ENCODE results near the gene ANKMY1. TPM values are rescaled to one million over a fixed set of nuclear protein-coding genes. Genes with fewer than 3 reads are reported as not detected.
A peak's percentile ranks its signal among the peaks of the same experiment; 100 is the strongest.

ANKMY1 gene
- total RNA-seq, 1 donor from 2014 or later: 7.2 TPM

DNA sequence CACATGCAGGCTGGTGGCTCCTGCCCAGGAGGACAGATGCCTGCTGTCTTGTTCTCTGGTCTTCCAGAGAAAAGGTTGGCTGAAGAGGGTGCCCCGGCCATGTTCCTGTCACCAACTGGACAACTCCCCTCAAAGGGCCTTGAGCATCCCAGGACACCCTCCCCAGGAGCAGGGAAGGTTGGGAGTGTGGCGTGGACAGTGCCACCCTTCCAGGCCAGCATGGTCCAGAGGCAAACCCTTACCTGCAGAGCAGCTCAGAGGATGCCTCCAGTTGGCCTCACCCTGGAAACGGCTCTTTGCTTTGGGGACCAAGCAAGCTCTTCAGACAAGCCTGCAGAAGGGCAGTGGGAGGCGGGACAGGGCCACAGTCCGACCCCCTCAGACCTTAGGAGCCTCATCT is 127.2 kb downstream of the ANKMY1 start:
- Mint-ChIP-seq H3K27me3 (ENCODE audit: low read depth, unreplicated experiment) (peaks cover 25% of the 10 kb centered on the region), H3K4me1 (ENCODE audit: low read depth, unreplicated experiment) (peaks cover 11% of the 10 kb centered on the region), H3K9me3 (ENCODE audit: unreplicated experiment) (peaks cover 13% of the 10 kb centered on the region), H3K4me3 (ENCODE audit: unreplicated experiment) (peak overlapping the region; percentile 45), H3K36me3 (ENCODE audit: low read depth, unreplicated experiment) (peaks cover 7% of the 10 kb centered on the region), H3K27ac (ENCODE audit: unreplicated experiment) (no peak overlapping the region)
- Histone ChIP-seq H3K4me1 (ENCODE audit: insufficient read depth, low read length) (peaks cover 21% of the 10 kb centered on the region), H2AFZ (ENCODE audit: low read depth, low read length) (no peak overlapping the region), H3K27me3 (ENCODE audit: insufficient read depth, low read length) (no peaks in the 10 kb centered on the region), H3K9ac (ENCODE audit: low read length) (no peak overlapping the region), H4K20me1 (ENCODE audit: insufficient read depth, low read length) (no peaks in the 10 kb centered on the region), H3K27ac (ENCODE audit: low read depth, low read length) (no peak overlapping the region), H3K4me3 (ENCODE audit: insufficient read depth, low read depth, low read length) (no peak overlapping the region), H3K79me2 (ENCODE audit: insufficient read depth, low read length) (no peaks in the 10 kb centered on the region), H3K36me3 (ENCODE audit: insufficient read depth, low read length) (no peaks in the 10 kb centered on the region), H3K4me2 (ENCODE audit: low read length) (no peak overlapping the region), H3K9me3 (ENCODE audit: insufficient read depth, low read depth, low read length) (no peaks in the 10 kb centered on the region)
- DNase-seq (ENCODE audit: low read depth) (no peak), FAIRE-seq (no peak)
- no peak for TF ChIP-seq EZH2 (IDR thresholded peaks at IDR 0.05; ENCODE audit: insufficient read depth, low read length)
- TF ChIP-seq, protein P1, sequence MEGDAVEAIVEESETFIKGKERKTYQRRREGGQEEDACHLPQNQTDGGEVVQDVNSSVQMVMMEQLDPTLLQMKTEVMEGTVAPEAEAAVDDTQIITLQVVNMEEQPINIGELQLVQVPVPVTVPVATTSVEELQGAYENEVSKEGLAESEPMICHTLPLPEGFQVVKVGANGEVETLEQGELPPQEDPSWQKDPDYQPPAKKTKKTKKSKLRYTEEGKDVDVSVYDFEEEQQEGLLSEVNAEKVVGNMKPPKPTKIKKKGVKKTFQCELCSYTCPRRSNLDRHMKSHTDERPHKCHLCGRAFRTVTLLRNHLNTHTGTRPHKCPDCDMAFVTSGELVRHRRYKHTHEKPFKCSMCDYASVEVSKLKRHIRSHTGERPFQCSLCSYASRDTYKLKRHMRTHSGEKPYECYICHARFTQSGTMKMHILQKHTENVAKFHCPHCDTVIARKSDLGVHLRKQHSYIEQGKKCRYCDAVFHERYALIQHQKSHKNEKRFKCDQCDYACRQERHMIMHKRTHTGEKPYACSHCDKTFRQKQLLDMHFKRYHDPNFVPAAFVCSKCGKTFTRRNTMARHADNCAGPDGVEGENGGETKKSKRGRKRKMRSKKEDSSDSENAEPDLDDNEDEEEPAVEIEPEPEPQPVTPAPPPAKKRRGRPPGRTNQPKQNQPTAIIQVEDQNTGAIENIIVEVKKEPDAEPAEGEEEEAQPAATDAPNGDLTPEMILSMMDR (IDR thresholded peaks at IDR 0.05; ENCODE audit: insufficient read depth, low read depth, low read length): no peak

DNA sequence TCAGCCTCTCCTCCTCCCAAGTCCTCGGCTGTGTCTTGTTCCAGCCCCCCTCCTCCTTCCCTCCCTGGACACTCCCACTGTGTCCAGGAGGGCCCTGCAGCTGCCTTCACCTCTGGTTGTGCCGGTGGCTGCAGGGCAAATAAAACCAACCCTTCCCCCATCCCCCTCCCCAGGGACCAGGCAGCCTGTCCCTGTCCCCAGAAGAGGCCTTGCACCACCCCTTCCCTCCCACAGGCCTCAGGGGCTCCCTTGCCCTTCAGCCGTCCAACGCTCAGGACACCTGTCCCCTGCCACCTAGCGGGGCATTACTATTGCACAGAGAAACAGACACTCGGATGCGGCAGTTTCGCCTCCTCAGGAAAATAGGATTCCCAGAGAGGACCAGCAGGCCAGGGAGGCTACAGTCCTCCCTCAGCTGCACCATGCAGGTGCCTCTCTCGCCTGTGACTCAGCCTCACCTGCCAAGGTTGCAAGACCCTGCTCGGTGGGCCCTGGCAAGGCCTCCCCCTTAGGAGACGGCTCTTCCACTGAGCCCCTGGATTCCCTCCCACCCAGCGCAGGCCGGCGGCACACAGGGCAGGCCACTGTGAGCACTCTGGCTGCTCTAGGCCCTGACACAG is 127.8 kb downstream of the ANKMY1 start:
- Histone ChIP-seq H3K4me3 (ENCODE audit: insufficient read depth, low read depth, low read length) (no peak overlapping the region), H3K4me2 (ENCODE audit: low read length) (no peak overlapping the region), H3K27me3 (ENCODE audit: insufficient read depth, low read length) (no peaks in the 10 kb centered on the region), H3K27ac (ENCODE audit: low read depth, low read length) (no peak overlapping the region), H3K36me3 (ENCODE audit: insufficient read depth, low read length) (no peaks in the 10 kb centered on the region), H3K4me1 (ENCODE audit: insufficient read depth, low read length) (peaks cover 21% of the 10 kb centered on the region), H3K9ac (ENCODE audit: low read length) (no peak overlapping the region), H4K20me1 (ENCODE audit: insufficient read depth, low read length) (no peaks in the 10 kb centered on the region), H3K79me2 (ENCODE audit: insufficient read depth, low read length) (no peaks in the 10 kb centered on the region), H3K9me3 (ENCODE audit: insufficient read depth, low read depth, low read length) (no peaks in the 10 kb centered on the region), H2AFZ (ENCODE audit: low read depth, low read length) (no peak overlapping the region)
- H3K36me3 Mint-ChIP-seq (ENCODE audit: low read depth, unreplicated experiment): peaks cover 7% of the 10 kb centered on the region
- no peak overlapping the region for H3K4me3 Mint-ChIP-seq (ENCODE audit: unreplicated experiment)
- H3K4me1 Mint-ChIP-seq (ENCODE audit: low read depth, unreplicated experiment): peaks cover 11% of the 10 kb centered on the region
- H3K9me3 Mint-ChIP-seq (ENCODE audit: unreplicated experiment): peaks cover 16% of the 10 kb centered on the region
- H3K27ac Mint-ChIP-seq (ENCODE audit: unreplicated experiment): no peak overlapping the region
- DNase-seq (ENCODE audit: low read depth): no peak
- H3K27me3 Mint-ChIP-seq (ENCODE audit: low read depth, unreplicated experiment): peaks cover 27% of the 10 kb centered on the region
- TF ChIP-seq, protein P1 (IDR thresholded peaks at IDR 0.05; ENCODE audit: insufficient read depth, low read depth, low read length): no peak
- no peak for TF ChIP-seq EZH2 (IDR thresholded peaks at IDR 0.05; ENCODE audit: insufficient read depth, low read length)
- no peak for FAIRE-seq

Small RNA genes within 50 kb of the gene (microRNA-seq; reads per million reads assigned to microRNA genes)
- gene MIR149: 13,565 reads per million, percentile 96 among the genes with 10 or more reads in this experiment

Other genes with a start within 250 kb of the ANKMY1 start
- gene GPC1, start 122.3 kb downstream of the ANKMY1 start, total RNA-seq: 252 and 299 TPM in 2 replicates
- 3.2 and 4.1 TPM in 2 replicates for gene DUSP28, start 2.4 kb upstream of the ANKMY1 start, total RNA-seq
- gene RNPEPL1, start 10.5 kb upstream of the ANKMY1 start, total RNA-seq: 22.7 and 25.2 TPM in 2 replicates
- 22.7 and 24.9 TPM in 2 replicates for gene CAPN10, start 28.7 kb upstream of the ANKMY1 start, total RNA-seq
- 0.72 and 0.82 TPM in 2 replicates for gene GPR35, start 67.5 kb upstream of the ANKMY1 start, total RNA-seq
- gene AQP12B, start 124.9 kb upstream of the ANKMY1 start, total RNA-seq: not detected in 2 replicates
- gene AQP12A, start 133.9 kb upstream of the ANKMY1 start, total RNA-seq: not detected in 2 replicates

All from astrocyte (in vitro differentiated cells and primary cell).